ENCODE data around the gene PCSK7. TPM values are rescaled to one million over a fixed set of nuclear protein-coding genes. Genes with fewer than 3 reads are reported as not detected.

PCSK7 gene
- total RNA-seq, 2 experiments from 2014 or later: 229 to 247 TPM

DNA sequence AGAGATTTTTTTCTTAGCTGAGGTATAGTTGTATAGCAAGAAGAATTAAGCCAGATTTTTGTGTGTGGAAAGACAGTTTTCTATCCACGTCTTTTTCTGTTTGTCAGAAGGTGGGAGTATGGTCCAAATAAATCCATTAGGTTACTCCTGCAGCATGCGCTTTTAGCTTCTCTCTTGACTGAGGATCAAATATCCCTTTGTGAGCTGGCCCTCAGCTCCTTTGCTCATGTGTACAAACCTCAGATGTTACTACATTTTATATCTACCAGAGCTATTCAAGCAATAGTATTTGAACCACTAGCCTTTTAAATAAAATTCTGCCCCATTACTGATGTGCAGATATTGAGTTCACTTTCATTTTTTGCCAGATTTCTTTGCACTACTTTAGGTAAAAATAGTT is 62.1 kb downstream of the PCSK7 start:
- H3K4me3 Mint-ChIP-seq: no peak overlapping the region
- H3K9me3 Mint-ChIP-seq: no peaks in the 10 kb centered on the region
- H3K27me3 Mint-ChIP-seq: no peaks in the 10 kb centered on the region
- ChIA-PET POLR2A (no interaction called here), CTCF (interaction anchor here (0.7 to 1.2 kb wide), 2 partner anchors 9 to 354 kb away, joined by 3 read pairs; partner anchors contain the start of gene SIDT2)
- Histone ChIP-seq H3K27me3 (ENCODE audit: control insufficient read depth in 1 of 2, insufficient read depth in 2 of 2, low read length in 2 of 2) (no peaks in the 10 kb centered on the region), H3K27ac (ENCODE audit: low read depth in 1 of 2, low read length in 2 of 2) (no peak overlapping the region), H3K4me3 (ENCODE audit: low read length) (no peak overlapping the region), H3K9me3 (ENCODE audit: control insufficient read depth in 1 of 2, insufficient read depth in 1 of 2, low read length in 2 of 2) (no peaks in the 10 kb centered on the region), H3K4me1 (ENCODE audit: insufficient read depth, low read length) (no peaks in the 10 kb centered on the region), H3K36me3 (ENCODE audit: insufficient read depth, low read length) (peaks cover 47% of the 10 kb centered on the region)
- H3K36me3 Mint-ChIP-seq (ENCODE audit: low read depth): peaks cover 56% of the 10 kb centered on the region
- DNase-seq (no peak), ATAC-seq (ENCODE audit: poor library complexity) (no peak)
- H3K4me1 Mint-ChIP-seq (ENCODE audit: low read depth): peaks cover 10% of the 10 kb centered on the region
- intact Hi-C loops (cut with DNase I, micrococcal nuclease): no loop called here
- H3K27ac Mint-ChIP-seq: peak overlapping the region; percentile 28
- TF ChIP-seq CTCF (IDR thresholded peaks at IDR 0.05): no peak

DNA sequence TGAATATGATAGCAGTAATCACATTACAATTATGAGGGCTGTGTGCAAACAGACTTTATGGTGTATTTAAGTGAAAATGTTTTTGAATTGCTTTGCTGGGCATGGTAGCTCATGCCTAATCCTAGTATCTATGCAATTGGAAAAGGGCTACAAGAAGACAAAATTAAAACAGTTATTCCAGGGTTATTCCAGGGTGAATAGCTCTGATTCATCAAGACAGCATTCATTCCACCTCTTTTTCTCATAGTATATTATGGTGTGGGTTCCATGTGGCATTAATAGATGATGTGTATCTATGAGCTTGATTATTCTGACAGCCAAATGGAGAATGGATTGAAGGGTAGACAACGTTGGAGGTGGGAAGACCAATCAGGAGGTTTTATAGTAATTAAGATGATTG is 65.4 kb downstream of the PCSK7 start:
- H3K27me3 ChIP-seq (ENCODE audit: control insufficient read depth in 1 of 2, insufficient read depth in 2 of 2, low read length in 2 of 2): no peaks in the 10 kb centered on the region
- Mint-ChIP-seq H3K4me1 (ENCODE audit: low read depth) (no peaks in the 10 kb centered on the region), H3K4me3 (no peak overlapping the region), H3K36me3 (ENCODE audit: low read depth) (peaks cover 88% of the 10 kb centered on the region), H3K27me3 (no peaks in the 10 kb centered on the region), H3K9me3 (no peaks in the 10 kb centered on the region), H3K27ac (peak overlapping the region; percentile 4)
- no peaks in the 10 kb centered on the region for H3K4me1 ChIP-seq (ENCODE audit: insufficient read depth, low read length)
- H3K27ac ChIP-seq (ENCODE audit: low read depth in 1 of 2, low read length in 2 of 2): no peak overlapping the region
- H3K4me3 ChIP-seq (ENCODE audit: low read length): no peak overlapping the region
- H3K9me3 ChIP-seq (ENCODE audit: control insufficient read depth in 1 of 2, insufficient read depth in 1 of 2, low read length in 2 of 2): no peaks in the 10 kb centered on the region
- ChIA-PET POLR2A (interaction anchor here (1.6 kb wide), 1 partner anchor 12 kb away, joined by 7 read pairs; the partner anchor contains the start of gene SIDT2), CTCF (interaction anchor here (1.0 to 1.5 kb wide), 2 partner anchors 10 to 14 kb away, joined by 3 to 4 read pairs; no protein-coding TSS in a partner anchor)
- H3K36me3 ChIP-seq (ENCODE audit: insufficient read depth, low read length): peaks cover 74% of the 10 kb centered on the region
- ATAC-seq (ENCODE audit: poor library complexity) (no peak), DNase-seq (no peak)
- intact Hi-C loops (cut with DNase I, micrococcal nuclease): no loop called here
- TF ChIP-seq CTCF (IDR thresholded peaks at IDR 0.05): no peak

GRCh38 chr11:117160826-117161225 is 71.0 kb downstream of the PCSK7 start:
- Mint-ChIP-seq H3K36me3 (ENCODE audit: low read depth) (peaks cover 84% of the 10 kb centered on the region), H3K4me1 (ENCODE audit: low read depth) (peaks cover 6% of the 10 kb centered on the region), H3K9me3 (no peaks in the 10 kb centered on the region), H3K4me3 (no peak overlapping the region), H3K27ac (no peak overlapping the region), H3K27me3 (no peaks in the 10 kb centered on the region)
- Histone ChIP-seq H3K4me3 (ENCODE audit: low read length) (no peak overlapping the region), H3K27ac (ENCODE audit: low read depth in 1 of 2, low read length in 2 of 2) (no peak overlapping the region), H3K27me3 (ENCODE audit: control insufficient read depth in 1 of 2, insufficient read depth in 2 of 2, low read length in 2 of 2) (no peaks in the 10 kb centered on the region), H3K4me1 (ENCODE audit: insufficient read depth, low read length) (no peaks in the 10 kb centered on the region), H3K36me3 (ENCODE audit: insufficient read depth, low read length) (peaks cover 74% of the 10 kb centered on the region), H3K9me3 (ENCODE audit: control insufficient read depth in 1 of 2, insufficient read depth in 1 of 2, low read length in 2 of 2) (no peaks in the 10 kb centered on the region)
- ChIA-PET CTCF (interaction anchor here (0.7 to 1.0 kb wide), 2 partner anchors 36 to 66 kb away, joined by 3 read pairs; no protein-coding TSS in a partner anchor), POLR2A (interaction anchor here (0.9 kb wide), 1 partner anchor 306 kb away, joined by 3 read pairs; no protein-coding TSS in a partner anchor)
- intact Hi-C loops (cut with DNase I, micrococcal nuclease): no loop called here
- no peak for TF ChIP-seq CTCF (IDR thresholded peaks at IDR 0.05)
- DNase-seq (no peak), ATAC-seq (ENCODE audit: poor library complexity) (no peak)
